Right atrium auricular region (tissue), 2 donors: ENCODE data around the gene HOXA5. TPM values are rescaled to one million over a fixed set of nuclear protein-coding genes. Genes with fewer than 3 reads are reported as not detected.

Source experiments
- DNase-seq: peaks from one replicate; pipeline ENCODE4 v3.0.0-alpha.2; 2019; ENCODE audit warnings: low spot score
- H3K27ac ChIP-seq, 2 donors: fragments of 200-600 bp; sonication (generic); 1 replicate in 1 of 2; 2 replicates in 1 of 2; pipeline ENCODE4 v1.5.1; 2016 to 2019
- H3K27me3 ChIP-seq, 2 donors: fragments of 200-600 bp; sonication (generic); one replicate each; pipeline versions ENCODE4 v1.5.1 to v1.6.0; 2017 to 2019
- H3K36me3 ChIP-seq: fragments of 200-600 bp; sonication (generic); one replicate; pipeline ENCODE4 v1.5.1; 2016
- H3K4me1 ChIP-seq, 2 donors: fragments of 200-600 bp; sonication (generic); one replicate each; pipeline versions ENCODE4 v1.5.1 to v1.6.0; 2017 to 2019
- H3K4me3 ChIP-seq, 2 donors: fragments of 200-600 bp; sonication (generic); 1 replicate in 1 of 2; 2 replicates in 1 of 2; pipeline ENCODE4 v1.5.1; 2017 to 2019; ENCODE audit warnings: mild to moderate bottlenecking in 1 of 2, moderate library complexity in 1 of 2
- H3K9me3 ChIP-seq, 2 donors: fragments of 200-600 bp; sonication (generic); one replicate each; pipeline ENCODE4 v1.5.1; 2019
- CTCF ChIP-seq, 2 donors: fragments of 200-600 bp; sonication (generic); IDR thresholded peaks; one replicate each; pipeline ENCODE4 v1.5.1; 2019; ENCODE audit warnings: antibody characterized with exemption in 2 of 2
- total RNA-seq, 2 donors: library from RNA; depleted of rRNA; stranded (reverse); fragments of >200 nt; gene quantifications; one replicate each; pipeline ENCODE4 v1.1.0, GENCODE V29; 2016

The HOXA5 gene
- total RNA-seq, 2 donors from 2014 or later = 0.24 to 0.96 TPM

GRCh38 chr7:27102581-27103442 is 40.7 kb downstream of the HOXA5 start, which contains the start of gene HOXA2:
TSS of gene HOXA2 (minus strand) at chr7:27102683. CDS start at chr7:27102500, 183 bp downstream.
- no peak for DNase-seq
- H3K27me3 ChIP-seq = peaks cover 30 to 69% of the 10 kb centered on the region in 2 donors
- peak within 1 kb of the TSS; percentile 19 to 32 for H3K4me3 ChIP-seq
- no peaks in the 10 kb centered on the region for H3K36me3 ChIP-seq
- H3K9me3 ChIP-seq = no peaks in the 10 kb centered on the region
- no peak for TF ChIP-seq CTCF (IDR thresholded peaks at IDR 0.05)
- peak within 1 kb of the TSS; percentile 39 to 55 for H3K27ac ChIP-seq
- peaks cover 0 to 38% of the 10 kb centered on the region in 2 donors for H3K4me1 ChIP-seq

GRCh38 chr7:27101957-27102580 is 41.4 kb downstream of the HOXA5 start:
- H3K4me3 ChIP-seq = peak overlapping the region; percentile 1 to 32
- TF ChIP-seq CTCF (IDR thresholded peaks at IDR 0.05) = no peak
- H3K9me3 ChIP-seq = no peaks in the 10 kb centered on the region
- peaks cover 37 to 72% of the 10 kb centered on the region in 2 donors for H3K27me3 ChIP-seq
- H3K27ac ChIP-seq = peak overlapping the region in 1 of 2 donors; percentile 42
- DNase-seq = no peak
- H3K36me3 ChIP-seq = no peaks in the 10 kb centered on the region
- peaks cover 0 to 40% of the 10 kb centered on the region in 2 donors for H3K4me1 ChIP-seq

GRCh38 chr7:27101171-27101956 is 42.1 kb downstream of the HOXA5 start:
- peak overlapping the region in 1 of 2 donors; percentile 33 for H3K27ac ChIP-seq
- peaks cover 37 to 70% of the 10 kb centered on the region in 2 donors for H3K27me3 ChIP-seq
- H3K9me3 ChIP-seq = no peaks in the 10 kb centered on the region
- H3K36me3 ChIP-seq = no peaks in the 10 kb centered on the region
- TF ChIP-seq CTCF (IDR thresholded peaks at IDR 0.05) = no peak
- DNase-seq = no peak
- peaks cover 0 to 42% of the 10 kb centered on the region in 2 donors for H3K4me1 ChIP-seq
- peak overlapping the region in 1 of 2 donors; percentile 32 for H3K4me3 ChIP-seq

GRCh38 chr7:27100694-27101170 is 42.7 kb downstream of the HOXA5 start:
- Histone ChIP-seq H3K27me3 (peaks cover 37 to 67% of the 10 kb centered on the region in 2 donors), H3K36me3 (no peaks in the 10 kb centered on the region), H3K9me3 (no peaks in the 10 kb centered on the region), H3K4me1 (peaks cover 0 to 48% of the 10 kb centered on the region in 2 donors), H3K27ac (peak overlapping the region in 1 of 2 donors; percentile 33), H3K4me3 (peak overlapping the region in 1 of 2 donors; percentile 32)
- no peak for DNase-seq
- no peak for TF ChIP-seq CTCF (IDR thresholded peaks at IDR 0.05)
